IMR-90 (cell line): ENCODE results near the gene CERT1. TPM values are rescaled to one million over a fixed set of nuclear protein-coding genes. Genes with fewer than 3 reads are reported as not detected.

ENCODE experiments used
- ATAC-seq: fragments of 200-7000 bp; cut with Tn5 transposase; 2 replicates; pipeline ENCODE4 v1.9.1; 2020; ENCODE audit warnings: low read depth, mild to moderate bottlenecking, moderate library complexity
- BruUV-seq: library from RNA; stranded (reverse); fragments of 400-500 nt; replicated peaks from 2 replicates; lab custom pipeline; 2021; lab: Mats Ljungman, UMichigan
- CTCF ChIA-PET: fragments of 300-600 bp; formaldehyde crosslinking; extraction: SDS; loops from one replicate; lab custom pipeline; 2021; ENCODE audit warnings: antibody characterized with exemption; lab: Yijun Ruan, JAX
- POLR2A ChIA-PET: fragments of 300-600 bp; sonication (Branson Sonifier 250); formaldehyde crosslinking; loops from one replicate; lab custom pipeline; 2022; ENCODE audit warnings: antibody characterized with exemption; ENCODE audit not compliant: unreplicated experiment; lab: Charles Lee
- DNase-seq: peaks from one replicate; pipeline ENCODE4 v3.0.0; 2013
- H2AFZ ChIP-seq: replicated peaks from 2 replicates; pipeline ENCODE3; 2013; ENCODE audit warnings: low read length, mild to moderate bottlenecking; ENCODE audit not compliant: poor library complexity
- H2AK5ac ChIP-seq: 2 replicates; pipeline ENCODE4 v1.6.1; 2013; ENCODE audit warnings: low read depth, low read length, inconsistent platforms
- H2AK9ac ChIP-seq: replicated peaks from 2 replicates; pipeline ENCODE3; 2013; ENCODE audit warnings: mild to moderate bottlenecking, low read depth, low read length, moderate library complexity; ENCODE audit not compliant: poor library complexity
- H2BK120ac ChIP-seq: 2 replicates; pipeline ENCODE4 v1.6.1; 2013; ENCODE audit warnings: low read depth, low read length, inconsistent platforms
- H2BK15ac ChIP-seq: 3 replicates; pipeline ENCODE4 v1.6.1; 2013; ENCODE audit warnings: low read depth, low read length, inconsistent platforms
- H2BK20ac ChIP-seq: 2 replicates; pipeline ENCODE4 v1.6.1; 2013; ENCODE audit warnings: low read depth, mild to moderate bottlenecking, inconsistent platforms, low read length, moderate library complexity
- H2BK5ac ChIP-seq: 2 replicates; pipeline ENCODE4 v1.6.1; 2013; ENCODE audit warnings: mild to moderate bottlenecking, low read depth, low read length, inconsistent platforms; ENCODE audit not compliant: poor library complexity, severe bottlenecking
- H3K14ac ChIP-seq: replicated peaks from 2 replicates; pipeline ENCODE4 v1.6.1; 2013; ENCODE audit warnings: low read depth, low read length, inconsistent platforms
- H3K18ac ChIP-seq: 2 replicates; pipeline ENCODE4 v1.6.1; 2013; ENCODE audit warnings: low read depth, low read length, control low read depth
- H3K23ac ChIP-seq: 2 replicates; pipeline ENCODE4 v1.6.1; 2013; ENCODE audit warnings: low read depth, low read length, inconsistent platforms
- H3K27ac ChIP-seq: 2 replicates; pipeline ENCODE4 v1.5.1; 2013; ENCODE audit warnings: mild to moderate bottlenecking, control low read depth, low read length; ENCODE audit not compliant: insufficient read depth
- H3K27me3 ChIP-seq: 2 replicates; pipeline ENCODE4 v1.6.1; 2013; ENCODE audit warnings: low read length; ENCODE audit not compliant: control insufficient read depth, insufficient read depth
- H3K36me3 ChIP-seq: 2 replicates; pipeline ENCODE4 v1.6.1; 2013; ENCODE audit warnings: low read length, mixed read lengths; ENCODE audit not compliant: control insufficient read depth, insufficient read depth
- H3K4ac ChIP-seq: 2 replicates; pipeline ENCODE4 v1.6.1; 2013; ENCODE audit warnings: low read depth, low read length, inconsistent platforms
- H3K4me1 ChIP-seq: 2 replicates; pipeline ENCODE4 v1.6.1; 2013; ENCODE audit warnings: low read length, mixed read lengths; ENCODE audit not compliant: control insufficient read depth, insufficient read depth
- H3K4me2 ChIP-seq: 2 replicates; pipeline ENCODE4 v1.6.1; 2013; ENCODE audit warnings: low read depth, mild to moderate bottlenecking, control low read depth, low read length, moderate library complexity
- H3K4me3 ChIP-seq: 2 replicates; pipeline ENCODE4 v1.5.1; 2013; ENCODE audit warnings: low read depth, mild to moderate bottlenecking, control low read depth, low read length, moderate library complexity; ENCODE audit not compliant: insufficient read depth
- H3K56ac ChIP-seq: 2 replicates; pipeline ENCODE4 v1.6.1; 2013; ENCODE audit warnings: low read length, inconsistent platforms; ENCODE audit not compliant: insufficient read depth; ENCODE audit errors: extremely low read depth
- H3K79me1 ChIP-seq, 2 experiments: 2 replicates each; pipeline ENCODE4 v1.6.1; 2013; ENCODE audit warnings: low read length in 2 of 2, inconsistent platforms in 1 of 2, low read depth in 1 of 2
- H3K9ac ChIP-seq: 2 replicates; pipeline ENCODE4 v1.6.1; 2013; ENCODE audit warnings: low read depth, low read length, control low read depth
- H3K9me1 ChIP-seq: 2 replicates; pipeline ENCODE4 v1.6.1; 2013; ENCODE audit warnings: low read length, inconsistent platforms; ENCODE audit not compliant: insufficient read depth
- H3K9me3 ChIP-seq: 2 replicates; pipeline ENCODE4 v1.6.1; 2013; ENCODE audit warnings: low read length; ENCODE audit not compliant: control insufficient read depth, insufficient read depth
- H4K20me1 ChIP-seq: 2 replicates; pipeline ENCODE4 v1.6.1; 2013; ENCODE audit warnings: low read length, inconsistent platforms; ENCODE audit not compliant: insufficient read depth
- H4K5ac ChIP-seq: 2 replicates; pipeline ENCODE4 v1.6.1; 2013; ENCODE audit warnings: mild to moderate bottlenecking, low read depth, low read length, control low read depth
- H4K8ac ChIP-seq, 2 experiments: 2 replicates each; pipeline ENCODE4 v1.6.1; 2013; ENCODE audit warnings: low read depth in 2 of 2, low read length in 2 of 2, control low read depth in 1 of 2, inconsistent platforms in 1 of 2
- H4K91ac ChIP-seq: 2 replicates; pipeline ENCODE4 v1.6.1; 2013; ENCODE audit warnings: low read depth, low read length, inconsistent platforms; ENCODE audit not compliant: insufficient read depth
- CHD1 ChIP-seq: IDR thresholded peaks from 2 replicates; pipeline ENCODE4 v1.6.1; 2012; ENCODE audit warnings: low read depth, low read length, improper control_type of control experiment
- CTCF ChIP-seq: conservative IDR thresholded peaks from 2 replicates; pipeline ENCODE4 v1.5.1; 2012; ENCODE audit warnings: mild to moderate bottlenecking, low read depth, low read length, improper control_type of control experiment
- ELK1 ChIP-seq: fragments of 150-350 bp; IDR thresholded peaks from 2 replicates; pipeline ENCODE4 v1.6.1; 2016; ENCODE audit warnings: low read depth, mild to moderate bottlenecking, low read length, moderate library complexity, borderline replicate concordance
- FOS ChIP-seq: fragments of 150-350 bp; IDR thresholded peaks from 2 replicates; pipeline ENCODE4 v1.6.1; 2016; ENCODE audit warnings: low read depth, low read length
- MAFK ChIP-seq: IDR thresholded peaks from 2 replicates; pipeline ENCODE4 v1.6.1; 2012; ENCODE audit warnings: low read depth, low read length, improper control_type of control experiment
- MXI1 ChIP-seq: IDR thresholded peaks from 2 replicates; pipeline ENCODE4 v1.6.1; 2012; ENCODE audit warnings: low read depth, mild to moderate bottlenecking, low read length, moderate library complexity, borderline replicate concordance
- RAD21 ChIP-seq: IDR thresholded peaks from 2 replicates; pipeline ENCODE4 v1.6.1; 2012; ENCODE audit warnings: low read length, improper control_type of control experiment
- RCOR1 ChIP-seq: IDR thresholded peaks from 2 replicates; pipeline ENCODE4 v1.6.1; 2012; ENCODE audit warnings: mild to moderate bottlenecking, low read length, improper control_type of control experiment; ENCODE audit not compliant: insufficient replicate concordance
- RFX5 ChIP-seq: IDR thresholded peaks from 2 replicates; pipeline ENCODE4 v1.8.0; 2012; ENCODE audit warnings: low read depth, mild to moderate bottlenecking, low read length, moderate library complexity
- SMC3 ChIP-seq: fragments of 150-350 bp; IDR thresholded peaks from 2 replicates; pipeline ENCODE4 v1.6.1; 2016; ENCODE audit warnings: low read depth, mild to moderate bottlenecking, antibody characterized with exemption, low read length, moderate library complexity
- WGBS, 2 experiments: methylation state at CpG; one replicate each; pipeline versions ENCODE4 v1.1.5 to v1.1.7; 2013; ENCODE audit warnings: missing lambda C conversion rate in 2 of 2; ENCODE audit not compliant: insufficient read length in 1 of 2; ENCODE audit errors: extremely low coverage in 2 of 2; 5-methylcytosine and 5-hydroxymethylcytosine counted together
- dilution Hi-C: fragments of 300-500 bp; cut with HindIII; formaldehyde crosslinking; loops from one replicate; pipeline ENCODE4 v1.14.3; 2018; ENCODE audit warnings: low sequenced_read_pairs; ENCODE audit not compliant: unreplicated experiment
- in situ Hi-C: fragments of 300-500 bp; cut with MboI; formaldehyde crosslinking; loops from 3 replicates; pipeline ENCODE4 v1.14.3; 2019; ENCODE audit warnings: low sequenced_read_pairs, inconsistent platforms, mixed read lengths
- intact Hi-C: fragments of 100-400 bp; cut with micrococcal nuclease; formaldehyde crosslinking; loops from 2 replicates; pipeline ENCODE4 v1.10.0; 2022
- polyA plus RNA-seq, 3 experiments: library from polyadenylated mRNA; depleted of rRNA; stranded (reverse); fragments of >200 nt; gene quantifications; 2 replicates each; pipeline ENCODE4 v1.2.3, GENCODE V29; 2012; ENCODE audit warnings: low replicate concordance in 1 of 3
- total RNA-seq: library from RNA; depleted of rRNA; stranded (reverse); fragments of >200 nt; gene quantifications from 2 replicates; pipeline ENCODE4 v1.2.3, GENCODE V29; 2012

CERT1 gene
- total and polyA plus RNA-seq, 2 of the 4 experiments (the other 2 are of a cell fraction): 7.2 TPM

GRCh38 chr5:75364571-75365280, 146.7 kb downstream of the CERT1 start (continued):
- TF ChIP-seq FOS: no peak

- Histone ChIP-seq H3K9me3 (no peaks in the 10 kb centered on the region), H3K36me3 (peaks cover 14% of the 10 kb centered on the region), H3K27ac (no peak overlapping the region), H4K91ac (no peak overlapping the region), H3K4me1 (peaks cover 5% of the 10 kb centered on the region), H3K9me1 (no peaks in the 10 kb centered on the region), H4K8ac (no peak overlapping the region), H3K18ac (no peak overlapping the region), H3K56ac (no peak overlapping the region), H3K14ac (no peak overlapping the region), H4K20me1 (no peaks in the 10 kb centered on the region), H2BK15ac (no peak overlapping the region), H2AK5ac (no peak overlapping the region), H3K79me1 (no peaks in the 10 kb centered on the region), H4K5ac (no peak overlapping the region), H3K4ac (no peak overlapping the region), H2BK20ac (no peak overlapping the region), H3K23ac (no peak overlapping the region), H2AK9ac (no peak overlapping the region), H3K4me3 (no peak overlapping the region), H3K9ac (no peak overlapping the region), H2BK120ac (no peak overlapping the region), H2BK5ac (no peak overlapping the region), H3K27me3 (no peaks in the 10 kb centered on the region), H3K4me2 (no peak overlapping the region), H2AFZ (no peak overlapping the region)
- no peak for DNase-seq
- CTCF ChIA-PET: no interaction called here
- intact Hi-C loops (loop anchor here (10.0 kb wide), 1 partner anchor 321 kb away; no protein-coding TSS in a partner anchor), in situ Hi-C loops (loop anchor here (25.0 kb wide), 1 partner anchor 602 kb away; the partner anchor contains the start of genes GFM2 and NSA2), dilution Hi-C loops (no loop called here)
- WGBS, 2 experiments: 87% methylated on average over 3 of the region's 8 CpGs; no CpG with 5 or more reads in 1 of the 2 experiments
- no TSS peak for BruUV-seq
- ATAC-seq: no peak
- POLR2A ChIA-PET: no interaction called here
- TF ChIP-seq CTCF (no peak), ELK1 (no peak), FOS (no peak), RCOR1 (no peak), CHD1 (no peak), MXI1 (no peak), RFX5 (no peak), RAD21 (no peak), MAFK (no peak), SMC3 (no peak)
These were observed 147.5 kb downstream of the CERT1 start for GRCh38 chr5:75363726-75364495.
